Upper lobe of right lung (tissue), 1 donor: Measurements from ENCODE around the gene OSM. TPM values are rescaled to one million over a fixed set of nuclear protein-coding genes. Genes with fewer than 3 reads are reported as not detected.

Experiments used
- ATAC-seq: fragments of 200-7000 bp; cut with Tn5 transposase; one replicate; pipeline ENCODE4 v1.9.1; 2020; ENCODE audit warnings: mild to moderate bottlenecking, moderate library complexity
- DNase-seq: peaks from one replicate; pipeline ENCODE4 v3.0.0-alpha.2; 2020
- H3K27ac ChIP-seq: fragments of 200-600 bp; one replicate; pipeline ENCODE4 v1.8.0; 2022
- H3K27me3 ChIP-seq: fragments of 200-600 bp; one replicate; pipeline ENCODE4 v1.8.0; 2022; ENCODE audit warnings: mild to moderate bottlenecking
- H3K36me3 ChIP-seq: fragments of 200-600 bp; one replicate; pipeline ENCODE4 v1.8.0; 2022
- H3K4me1 ChIP-seq: fragments of 200-600 bp; one replicate; pipeline ENCODE4 v1.8.0; 2022
- H3K4me3 ChIP-seq: fragments of 200-600 bp; one replicate; pipeline ENCODE4 v1.8.0; 2022; ENCODE audit warnings: mild to moderate bottlenecking
- H3K9me3 ChIP-seq: fragments of 200-600 bp; one replicate; pipeline ENCODE4 v1.8.0; 2022
- CTCF ChIP-seq: fragments of 200-600 bp; IDR thresholded peaks from one replicate; pipeline ENCODE4 v1.8.0; 2022; ENCODE audit warnings: antibody characterized with exemption
- intact Hi-C: fragments of 100-400 bp; cut with DNase I; formaldehyde crosslinking; loops from one replicate; pipeline ENCODE4 v1.11.0; 2022
- total RNA-seq: library from RNA; stranded (reverse); fragmentation: NEBNext Ultra II Directional; extraction: Animal tissue kit (Norgen Biotek cat#: 25700); gene quantifications from one replicate; pipeline ENCODE4 v1.2.1, GENCODE V29; 2021
- donor health status: DM: no; HTN: yes; CAD: no; lungs with severe emphysema.

OSM gene
- total RNA-seq, 1 donor from 2014 or later, result 1.6 TPM

DNA sequence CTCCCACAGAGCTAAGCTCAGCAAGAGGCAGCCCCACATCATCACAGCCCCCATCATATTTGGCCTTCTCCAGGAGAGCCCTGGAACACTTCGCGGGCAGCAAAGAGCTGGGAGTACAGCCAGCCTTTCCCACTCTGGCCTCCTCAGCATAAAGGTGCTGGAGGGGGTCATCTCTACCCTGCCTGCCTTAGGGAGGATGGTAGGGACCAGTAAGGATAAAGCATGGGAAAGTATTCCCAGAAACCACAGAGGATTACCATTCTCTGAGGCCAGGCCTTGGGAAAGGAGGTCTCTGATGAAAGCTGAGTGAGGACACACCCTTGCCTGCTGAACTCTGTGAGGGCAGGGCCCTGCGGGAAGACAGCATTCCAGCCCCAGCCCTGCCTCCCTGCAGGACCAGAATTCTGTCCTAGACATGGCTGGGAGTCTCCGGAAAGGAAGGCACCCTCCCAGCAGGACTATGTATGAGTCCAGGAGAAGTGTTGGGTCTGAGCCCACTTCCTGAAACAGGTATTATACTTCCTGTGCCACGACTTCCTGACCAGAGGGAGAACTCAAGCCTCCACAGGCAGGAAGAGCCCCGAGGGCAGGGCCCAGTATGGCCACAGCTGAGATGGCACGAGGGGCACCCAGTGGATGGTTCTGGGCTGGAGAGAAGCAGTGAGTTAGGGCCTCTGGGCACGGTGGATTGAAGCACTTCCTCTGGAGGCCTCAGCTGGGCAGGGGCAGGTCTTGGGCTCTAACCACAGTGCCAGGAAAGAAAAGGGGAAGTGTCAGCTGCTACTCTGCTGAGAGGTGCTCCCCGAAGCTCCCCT, 35.6 kb upstream of the OSM start:
- DNase-seq (peak; percentile 71), ATAC-seq (peak; percentile 67)
- H3K9me3 ChIP-seq, result no peaks in the 10 kb centered on the region
- H3K27ac ChIP-seq, result peak overlapping the region; percentile 89
- H3K27me3 ChIP-seq, result no peaks in the 10 kb centered on the region
- no peak for TF ChIP-seq CTCF
- intact Hi-C loops, result no loop called here
- no peak overlapping the region for H3K4me3 ChIP-seq
- peaks cover 76% of the 10 kb centered on the region for H3K4me1 ChIP-seq
- H3K36me3 ChIP-seq, result peaks cover 43% of the 10 kb centered on the region

GRCh38 chr22:30299322-30299721, 32.7 kb upstream of the OSM start:
- peaks cover 71% of the 10 kb centered on the region for H3K36me3 ChIP-seq

DNA sequence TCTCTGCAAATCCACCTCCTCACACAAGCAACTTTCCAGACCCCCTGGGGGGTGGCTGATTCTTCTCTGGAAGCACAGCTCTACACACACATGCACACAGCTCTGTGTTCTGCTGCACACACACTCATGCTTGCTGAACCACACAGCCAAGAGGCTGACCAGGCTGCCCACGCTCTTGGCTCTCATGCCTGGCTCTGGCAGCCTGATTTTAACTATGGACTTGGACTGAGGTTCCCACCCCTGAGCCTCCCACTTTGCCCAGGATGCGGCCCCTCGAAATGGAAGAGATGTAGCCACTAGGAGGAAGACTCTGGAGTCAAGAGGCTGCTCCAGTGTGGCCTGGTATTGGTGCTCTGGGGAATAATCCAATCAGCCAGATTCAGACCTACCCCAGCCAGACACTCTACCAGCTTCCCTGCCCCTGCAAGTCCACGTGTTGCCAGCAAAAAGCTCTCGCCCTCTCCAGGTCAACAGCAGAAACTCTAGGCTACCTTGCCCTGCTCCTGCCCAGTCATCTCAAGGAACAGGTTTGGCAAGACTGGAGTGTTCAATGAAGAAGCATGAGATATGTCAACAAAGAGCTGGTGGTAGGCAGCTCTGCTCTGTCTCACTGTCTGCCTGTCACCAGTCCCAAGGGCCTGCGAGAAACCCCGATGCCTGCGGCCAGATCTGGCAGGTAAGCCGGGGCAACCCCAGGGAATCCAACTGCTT, 31.5 kb upstream of the OSM start:
- intact Hi-C loops, result no loop called here
- peak; percentile 79 for DNase-seq
- peaks cover 83% of the 10 kb centered on the region for H3K36me3 ChIP-seq
- peak overlapping the region; percentile 58 for H3K27ac ChIP-seq
- no peaks in the 10 kb centered on the region for H3K9me3 ChIP-seq
- ATAC-seq, result peak; percentile 67
- no peak overlapping the region for H3K4me3 ChIP-seq
- peaks cover 49% of the 10 kb centered on the region for H3K4me1 ChIP-seq
- peak; percentile 17 for TF ChIP-seq CTCF
- H3K27me3 ChIP-seq, result no peaks in the 10 kb centered on the region

More at GRCh38 chr22:30299322-30299721, 32.7 kb upstream of the OSM start:
- DNase-seq, result no peak
- no peak for TF ChIP-seq CTCF
- no peak for ATAC-seq
- Histone ChIP-seq H3K27me3 (no peaks in the 10 kb centered on the region), H3K4me3 (no peak overlapping the region), H3K4me1 (peaks cover 61% of the 10 kb centered on the region), H3K9me3 (no peaks in the 10 kb centered on the region), H3K27ac (peak overlapping the region; percentile 58)
- intact Hi-C loops, result no loop called here

- Histone ChIP-seq H3K27me3 (no peaks in the 10 kb centered on the region), H3K9me3 (no peaks in the 10 kb centered on the region), H3K27ac (peak overlapping the region; percentile 58), H3K36me3 (peaks cover 90% of the 10 kb centered on the region), H3K4me3 (no peak overlapping the region), H3K4me1 (peaks cover 42% of the 10 kb centered on the region)
- intact Hi-C loops, result no loop called here
- ATAC-seq, result no peak
- no peak for TF ChIP-seq CTCF
- DNase-seq, result no peak
These were observed 30.8 kb upstream of the OSM start for GRCh38 chr22:30297276-30297990.

GRCh38 chr22:30296833-30297232, 30.2 kb upstream of the OSM start:
- no peak for TF ChIP-seq CTCF
- intact Hi-C loops, result no loop called here
- Histone ChIP-seq H3K4me1 (peaks cover 38% of the 10 kb centered on the region), H3K4me3 (no peak overlapping the region), H3K27ac (peak overlapping the region; percentile 58), H3K27me3 (no peaks in the 10 kb centered on the region), H3K36me3 (peaks cover 96% of the 10 kb centered on the region), H3K9me3 (no peaks in the 10 kb centered on the region)
- peak; percentile 37 for ATAC-seq
- DNase-seq, result no peak
